ENCODE data around the gene NRG4. TPM values are rescaled to one million over a fixed set of nuclear protein-coding genes. Genes with fewer than 3 reads are reported as not detected.

The NRG4 gene
- polyA plus RNA-seq, 2 donors, result 0.79 to 2.1 TPM

DNA sequence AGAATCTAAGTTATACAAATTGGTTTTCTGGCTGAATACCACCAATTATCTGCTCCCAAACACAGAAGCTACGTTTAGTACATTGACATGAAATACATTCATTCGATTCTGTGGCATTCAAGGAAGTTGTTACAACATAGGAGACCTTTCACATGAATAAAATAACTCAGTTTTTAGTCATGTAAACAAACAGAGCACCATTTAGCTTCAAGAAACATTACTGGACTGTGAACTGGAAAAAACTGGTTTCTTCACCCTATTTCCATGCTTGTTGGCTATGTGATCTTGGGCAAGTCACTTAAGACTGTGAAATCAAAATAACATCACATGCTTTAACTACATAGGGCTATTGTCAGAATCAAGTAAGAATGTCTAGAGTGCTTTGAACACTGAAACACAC is 46.2 kb downstream of the NRG4 start:
- Histone ChIP-seq H3K36me3 (ENCODE audit: control insufficient read depth in 2 of 2, insufficient read depth in 2 of 2, low read length in 1 of 2) (no peaks in the 10 kb centered on the region), H3K27me3 (ENCODE audit: control insufficient read depth in 1 of 2, insufficient read depth in 2 of 2, low read length in 2 of 2) (no peaks in the 10 kb centered on the region), H3K4me1 (ENCODE audit: control insufficient read depth in 2 of 2, insufficient read depth in 2 of 2, low read length in 1 of 2) (no peaks in the 10 kb centered on the region), H3K4me3 (ENCODE audit: low read depth in 1 of 2, low read length in 2 of 2) (no peak overlapping the region), H3K9me3 (ENCODE audit: control insufficient read depth in 2 of 2, insufficient read depth in 1 of 2, low read depth in 1 of 2, low read length in 1 of 2) (no peaks in the 10 kb centered on the region), H3K27ac (ENCODE audit: low read depth in 2 of 2, low read length in 1 of 2) (no peak overlapping the region)
- 43 to 53% methylated on average over 2 of the region's 2 CpGs for WGBS, 2 donors

DNA sequence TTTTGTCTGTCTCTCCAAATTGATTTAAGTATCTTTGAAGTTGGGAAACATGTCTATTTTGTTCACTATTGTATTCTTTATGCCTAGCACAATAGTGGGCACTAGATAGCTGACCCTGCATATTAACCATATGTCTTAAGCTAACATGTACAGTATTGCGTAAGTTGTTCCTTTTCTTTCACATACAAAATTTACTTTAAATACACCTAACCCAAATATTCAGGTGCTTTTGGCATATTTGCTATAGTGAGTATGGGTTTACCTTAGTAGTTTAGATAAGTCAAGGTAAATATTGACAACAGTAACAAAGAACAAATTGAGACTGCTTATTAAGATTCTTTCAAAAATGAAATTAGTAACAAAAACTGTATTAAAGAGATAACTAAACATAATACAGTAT is 50.9 kb downstream of the NRG4 start:
- Histone ChIP-seq H3K9me3 (ENCODE audit: control insufficient read depth in 2 of 2, insufficient read depth in 1 of 2, low read depth in 1 of 2, low read length in 1 of 2) (peaks cover 0 to 2% of the 10 kb centered on the region in 2 donors), H3K27me3 (ENCODE audit: control insufficient read depth in 1 of 2, insufficient read depth in 2 of 2, low read length in 2 of 2) (peaks cover 0 to 3% of the 10 kb centered on the region in 2 donors), H3K27ac (ENCODE audit: low read depth in 2 of 2, low read length in 1 of 2) (no peak overlapping the region), H3K36me3 (ENCODE audit: control insufficient read depth in 2 of 2, insufficient read depth in 2 of 2, low read length in 1 of 2) (no peaks in the 10 kb centered on the region), H3K4me3 (ENCODE audit: low read depth in 1 of 2, low read length in 2 of 2) (no peak overlapping the region), H3K4me1 (ENCODE audit: control insufficient read depth in 2 of 2, insufficient read depth in 2 of 2, low read length in 1 of 2) (no peaks in the 10 kb centered on the region)
- WGBS, 2 donors, result 87 to 98% methylated on average over 1 of the region's 1 CpG

DNA sequence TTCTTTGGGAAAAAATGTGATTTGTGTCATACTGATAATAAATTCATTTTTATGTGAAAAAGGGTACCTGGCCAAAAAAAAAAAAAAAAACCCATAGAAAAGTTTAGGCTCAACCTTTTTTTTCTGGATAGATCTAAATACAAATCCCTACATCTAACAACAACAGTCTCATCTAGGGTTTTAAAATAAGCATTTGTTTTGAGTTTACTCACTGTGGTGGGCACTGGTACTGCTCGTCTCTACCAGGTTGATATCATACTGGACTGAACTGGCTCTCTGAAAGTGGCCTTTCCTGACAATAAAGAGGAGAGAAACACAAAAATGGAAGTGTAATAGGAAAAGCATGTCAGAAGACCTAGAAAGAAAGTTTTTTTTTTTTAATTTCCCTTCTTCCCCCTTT is 56.5 kb downstream of the NRG4 start:
- Histone ChIP-seq H3K36me3 (ENCODE audit: control insufficient read depth in 2 of 2, insufficient read depth in 2 of 2, low read length in 1 of 2) (no peaks in the 10 kb centered on the region), H3K27ac (ENCODE audit: low read depth in 2 of 2, low read length in 1 of 2) (no peak overlapping the region), H3K9me3 (ENCODE audit: control insufficient read depth in 2 of 2, insufficient read depth in 1 of 2, low read depth in 1 of 2, low read length in 1 of 2) (peaks cover 0 to 2% of the 10 kb centered on the region in 2 donors), H3K27me3 (ENCODE audit: control insufficient read depth in 1 of 2, insufficient read depth in 2 of 2, low read length in 2 of 2) (peaks cover 0 to 3% of the 10 kb centered on the region in 2 donors), H3K4me1 (ENCODE audit: control insufficient read depth in 2 of 2, insufficient read depth in 2 of 2, low read length in 1 of 2) (no peaks in the 10 kb centered on the region), H3K4me3 (ENCODE audit: low read depth in 1 of 2, low read length in 2 of 2) (no peak overlapping the region)
- WGBS, 2 donors, result 73 to 76% methylated on average over 1 of the region's 1 CpG

DNA sequence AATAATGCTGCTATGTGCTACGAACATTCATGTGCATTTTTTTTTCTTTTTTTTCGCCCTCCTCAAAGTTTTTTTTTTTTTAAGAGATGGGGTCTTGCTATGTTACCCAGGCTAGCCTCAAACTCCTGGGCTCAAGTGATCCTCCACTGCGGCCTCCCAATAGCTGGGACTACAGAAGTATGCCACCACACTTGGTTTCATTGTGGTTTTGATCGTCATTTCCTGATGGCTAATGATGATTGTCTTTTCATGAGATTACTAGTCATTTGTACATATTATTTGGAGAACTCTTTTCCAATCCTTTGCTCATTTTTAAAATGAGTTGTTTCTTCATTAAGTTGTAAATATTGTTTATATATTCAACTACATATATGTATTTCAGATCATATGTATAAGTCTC is 59.7 kb downstream of the NRG4 start:
- no peaks in the 10 kb centered on the region for H3K9me3 ChIP-seq (ENCODE audit: control insufficient read depth in 2 of 2, insufficient read depth in 1 of 2, low read depth in 1 of 2, low read length in 1 of 2)
- no peaks in the 10 kb centered on the region for H3K36me3 ChIP-seq (ENCODE audit: control insufficient read depth in 2 of 2, insufficient read depth in 2 of 2, low read length in 1 of 2)
- no peak overlapping the region for H3K27ac ChIP-seq (ENCODE audit: low read depth in 2 of 2, low read length in 1 of 2)
- WGBS, 2 donors, result 82 to 87% methylated on average over 4 of the region's 4 CpGs
- no peaks in the 10 kb centered on the region for H3K27me3 ChIP-seq (ENCODE audit: control insufficient read depth in 1 of 2, insufficient read depth in 2 of 2, low read length in 2 of 2)
- H3K4me3 ChIP-seq (ENCODE audit: low read depth in 1 of 2, low read length in 2 of 2), result no peak overlapping the region
- H3K4me1 ChIP-seq (ENCODE audit: control insufficient read depth in 2 of 2, insufficient read depth in 2 of 2, low read length in 1 of 2), result no peaks in the 10 kb centered on the region

DNA sequence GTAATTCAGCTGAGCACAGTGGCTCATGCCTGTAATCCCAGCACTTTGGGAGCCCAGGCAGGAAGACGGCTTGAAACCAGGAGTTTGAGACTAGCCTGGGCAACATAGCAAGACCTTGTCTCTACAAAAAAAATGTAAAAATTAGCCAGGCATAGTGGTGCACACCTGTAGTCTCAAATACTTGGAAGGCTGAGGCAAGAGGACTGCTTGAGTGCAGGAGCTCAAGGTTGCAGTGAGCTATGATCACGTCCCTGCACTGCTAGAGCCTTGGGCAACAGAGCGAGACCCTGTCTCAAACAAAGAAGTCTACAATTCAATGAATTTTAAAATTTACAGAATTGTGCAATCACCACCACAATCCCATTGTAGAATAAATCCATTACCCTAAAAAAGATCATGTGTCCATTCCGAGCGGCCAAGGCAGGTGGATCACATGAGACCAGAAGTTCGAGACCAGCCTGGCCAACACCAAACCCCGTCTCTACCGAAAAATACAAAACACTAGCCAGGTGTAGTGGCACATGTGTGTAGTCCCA is 63.4 kb downstream of the NRG4 start:
- Histone ChIP-seq H3K36me3 (ENCODE audit: control insufficient read depth in 2 of 2, insufficient read depth in 2 of 2, low read length in 1 of 2) (no peaks in the 10 kb centered on the region), H3K4me3 (ENCODE audit: low read depth in 1 of 2, low read length in 2 of 2) (no peak overlapping the region), H3K9me3 (ENCODE audit: control insufficient read depth in 2 of 2, insufficient read depth in 1 of 2, low read depth in 1 of 2, low read length in 1 of 2) (no peaks in the 10 kb centered on the region), H3K4me1 (ENCODE audit: control insufficient read depth in 2 of 2, insufficient read depth in 2 of 2, low read length in 1 of 2) (no peaks in the 10 kb centered on the region), H3K27me3 (ENCODE audit: control insufficient read depth in 1 of 2, insufficient read depth in 2 of 2, low read length in 2 of 2) (no peaks in the 10 kb centered on the region), H3K27ac (ENCODE audit: low read depth in 2 of 2, low read length in 1 of 2) (no peak overlapping the region)
- WGBS, 2 donors, result 81 to 82% methylated on average over 8 of the region's 8 CpGs

DNA sequence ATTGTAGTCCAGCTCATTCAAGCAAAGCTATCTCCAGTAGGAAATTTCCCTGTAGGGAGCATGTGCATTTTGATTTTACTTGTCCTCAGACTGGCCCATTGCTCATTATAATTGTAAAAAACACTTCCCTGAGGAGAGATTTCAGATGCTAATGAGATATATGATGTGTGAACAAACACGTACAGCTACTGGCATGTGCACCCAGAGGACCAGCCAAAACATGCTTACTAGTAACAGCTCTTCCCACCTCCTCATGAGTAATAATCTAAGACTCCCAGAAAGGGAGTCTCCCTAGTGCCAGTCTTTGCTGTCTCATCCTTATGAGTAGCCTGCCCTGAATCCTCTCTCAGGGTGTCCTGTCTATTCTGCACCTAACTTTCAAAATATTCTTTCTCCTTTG is 65.1 kb downstream of the NRG4 start:
- Histone ChIP-seq H3K27me3 (ENCODE audit: control insufficient read depth in 1 of 2, insufficient read depth in 2 of 2, low read length in 2 of 2) (no peaks in the 10 kb centered on the region), H3K27ac (ENCODE audit: low read depth in 2 of 2, low read length in 1 of 2) (peak overlapping the region in 1 of 2 donors; percentile 15), H3K4me1 (ENCODE audit: control insufficient read depth in 2 of 2, insufficient read depth in 2 of 2, low read length in 1 of 2) (no peaks in the 10 kb centered on the region), H3K9me3 (ENCODE audit: control insufficient read depth in 2 of 2, insufficient read depth in 1 of 2, low read depth in 1 of 2, low read length in 1 of 2) (no peaks in the 10 kb centered on the region), H3K36me3 (ENCODE audit: control insufficient read depth in 2 of 2, insufficient read depth in 2 of 2, low read length in 1 of 2) (no peaks in the 10 kb centered on the region), H3K4me3 (ENCODE audit: low read depth in 1 of 2, low read length in 2 of 2) (no peak overlapping the region)
- WGBS, 2 donors, result 43 to 48% methylated on average over 1 of the region's 1 CpG

DNA sequence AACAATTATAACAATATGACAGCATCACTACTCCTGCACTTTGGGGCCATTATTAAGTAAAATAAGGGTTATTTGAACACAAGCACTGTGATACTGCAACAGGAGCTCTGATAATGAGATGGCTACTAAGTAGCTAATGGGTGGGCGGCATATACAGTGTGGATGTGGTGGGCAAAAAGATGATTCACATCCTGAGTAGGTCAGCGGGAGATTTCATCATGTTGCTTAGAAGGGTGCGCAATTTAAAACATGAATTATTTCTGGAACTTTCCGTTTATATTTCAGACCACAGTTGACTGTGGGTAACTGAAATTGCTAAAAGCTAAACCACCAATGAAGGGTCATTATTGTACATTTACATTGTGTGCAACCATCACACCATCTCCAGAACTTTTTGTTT is 66.3 kb downstream of the NRG4 start:
- 73 to 81% methylated on average over 4 of the region's 4 CpGs for WGBS, 2 donors
- Histone ChIP-seq H3K27ac (ENCODE audit: low read depth in 2 of 2, low read length in 1 of 2) (no peak overlapping the region), H3K4me3 (ENCODE audit: low read depth in 1 of 2, low read length in 2 of 2) (no peak overlapping the region), H3K4me1 (ENCODE audit: control insufficient read depth in 2 of 2, insufficient read depth in 2 of 2, low read length in 1 of 2) (no peaks in the 10 kb centered on the region), H3K9me3 (ENCODE audit: control insufficient read depth in 2 of 2, insufficient read depth in 1 of 2, low read depth in 1 of 2, low read length in 1 of 2) (no peaks in the 10 kb centered on the region), H3K36me3 (ENCODE audit: control insufficient read depth in 2 of 2, insufficient read depth in 2 of 2, low read length in 1 of 2) (no peaks in the 10 kb centered on the region), H3K27me3 (ENCODE audit: control insufficient read depth in 1 of 2, insufficient read depth in 2 of 2, low read length in 2 of 2) (no peaks in the 10 kb centered on the region)

DNA sequence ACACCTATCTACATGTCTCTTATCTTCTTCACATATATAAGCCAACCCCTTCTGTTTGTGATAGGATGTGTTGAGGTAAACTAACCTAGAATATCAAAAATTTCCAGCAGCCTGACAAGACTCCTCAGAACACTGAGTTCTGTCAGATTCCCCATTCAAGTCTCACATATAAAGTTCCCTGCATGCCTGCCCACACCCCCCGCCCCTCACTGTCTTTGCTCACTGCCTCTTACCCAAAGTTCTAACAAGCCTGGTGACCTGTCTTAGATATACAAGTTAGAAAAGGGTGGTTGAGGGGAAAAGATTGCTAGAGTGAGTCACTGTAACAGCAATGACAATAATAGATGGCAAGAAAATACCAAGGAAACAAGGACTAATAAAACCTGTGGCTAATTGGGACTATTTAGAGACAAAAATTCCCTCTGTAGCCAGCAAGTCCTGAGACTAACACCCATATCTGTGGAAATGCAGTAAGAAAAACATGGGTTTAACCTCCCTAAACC is 68.5 kb downstream of the NRG4 start:
- Histone ChIP-seq H3K4me1 (ENCODE audit: control insufficient read depth in 2 of 2, insufficient read depth in 2 of 2, low read length in 1 of 2) (no peaks in the 10 kb centered on the region), H3K27ac (ENCODE audit: low read depth in 2 of 2, low read length in 1 of 2) (no peak overlapping the region), H3K27me3 (ENCODE audit: control insufficient read depth in 1 of 2, insufficient read depth in 2 of 2, low read length in 2 of 2) (no peaks in the 10 kb centered on the region), H3K36me3 (ENCODE audit: control insufficient read depth in 2 of 2, insufficient read depth in 2 of 2, low read length in 1 of 2) (no peaks in the 10 kb centered on the region), H3K9me3 (ENCODE audit: control insufficient read depth in 2 of 2, insufficient read depth in 1 of 2, low read depth in 1 of 2, low read length in 1 of 2) (no peaks in the 10 kb centered on the region), H3K4me3 (ENCODE audit: low read depth in 1 of 2, low read length in 2 of 2) (no peak overlapping the region)
- WGBS, 2 donors, result 45 to 77% methylated on average over 1 of the region's 1 CpG

DNA sequence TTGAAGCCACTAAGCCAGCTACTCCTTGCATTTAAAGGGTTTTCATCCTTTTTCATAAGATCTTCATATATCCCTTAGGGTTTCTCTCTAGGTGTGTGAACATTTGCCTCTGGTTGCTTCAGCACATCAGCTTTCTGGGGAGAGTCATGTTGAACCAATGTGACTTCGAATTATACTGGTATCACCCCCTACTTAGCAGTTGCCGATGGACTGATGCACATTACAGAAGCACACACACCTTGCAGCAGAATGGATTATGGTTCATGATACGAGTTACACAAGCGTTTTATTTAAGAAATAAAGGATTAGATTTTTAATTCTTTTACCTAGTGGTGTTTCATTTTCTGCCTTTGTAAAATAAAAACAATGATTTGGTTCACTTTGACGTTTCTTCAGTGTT is 69.0 kb downstream of the NRG4 start:
- no peak overlapping the region for H3K27ac ChIP-seq (ENCODE audit: low read depth in 2 of 2, low read length in 1 of 2)
- WGBS, 2 donors, result 68 to 74% methylated on average over 5 of the region's 5 CpGs
- H3K36me3 ChIP-seq (ENCODE audit: control insufficient read depth in 2 of 2, insufficient read depth in 2 of 2, low read length in 1 of 2), result no peaks in the 10 kb centered on the region
- no peaks in the 10 kb centered on the region for H3K4me1 ChIP-seq (ENCODE audit: control insufficient read depth in 2 of 2, insufficient read depth in 2 of 2, low read length in 1 of 2)
- no peaks in the 10 kb centered on the region for H3K27me3 ChIP-seq (ENCODE audit: control insufficient read depth in 1 of 2, insufficient read depth in 2 of 2, low read length in 2 of 2)
- H3K9me3 ChIP-seq (ENCODE audit: control insufficient read depth in 2 of 2, insufficient read depth in 1 of 2, low read depth in 1 of 2, low read length in 1 of 2), result no peaks in the 10 kb centered on the region
- no peak overlapping the region for H3K4me3 ChIP-seq (ENCODE audit: low read depth in 1 of 2, low read length in 2 of 2)

DNA sequence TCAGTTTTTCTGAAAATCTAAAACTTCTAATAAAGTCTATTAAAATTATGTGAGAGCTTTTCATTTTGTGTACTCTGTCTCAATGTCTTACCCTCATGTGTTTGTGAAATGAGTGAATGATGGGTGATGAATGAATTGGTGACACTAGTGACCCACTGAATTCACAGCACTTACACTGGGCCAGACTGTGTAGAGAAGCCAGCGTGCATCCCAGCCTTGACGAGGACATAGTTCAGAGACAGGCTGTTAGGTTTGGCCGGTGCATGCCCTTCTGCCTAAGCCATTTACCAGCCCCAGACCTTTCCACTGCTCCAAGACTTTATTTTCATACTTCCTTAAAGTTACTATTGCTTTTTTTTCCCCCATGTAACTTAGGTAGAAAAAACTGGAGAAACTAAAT is 69.8 kb downstream of the NRG4 start:
- Histone ChIP-seq H3K4me3 (ENCODE audit: low read depth in 1 of 2, low read length in 2 of 2) (no peak overlapping the region), H3K27me3 (ENCODE audit: control insufficient read depth in 1 of 2, insufficient read depth in 2 of 2, low read length in 2 of 2) (no peaks in the 10 kb centered on the region), H3K36me3 (ENCODE audit: control insufficient read depth in 2 of 2, insufficient read depth in 2 of 2, low read length in 1 of 2) (no peaks in the 10 kb centered on the region), H3K4me1 (ENCODE audit: control insufficient read depth in 2 of 2, insufficient read depth in 2 of 2, low read length in 1 of 2) (no peaks in the 10 kb centered on the region), H3K9me3 (ENCODE audit: control insufficient read depth in 2 of 2, insufficient read depth in 1 of 2, low read depth in 1 of 2, low read length in 1 of 2) (no peaks in the 10 kb centered on the region), H3K27ac (ENCODE audit: low read depth in 2 of 2, low read length in 1 of 2) (no peak overlapping the region)
- 58 to 67% methylated on average over 3 of the region's 3 CpGs for WGBS, 2 donors

Measured in esophagus (tissue), 2 donors.